ENCODE data around the gene DNM3.

DNM3 gene

DNA sequence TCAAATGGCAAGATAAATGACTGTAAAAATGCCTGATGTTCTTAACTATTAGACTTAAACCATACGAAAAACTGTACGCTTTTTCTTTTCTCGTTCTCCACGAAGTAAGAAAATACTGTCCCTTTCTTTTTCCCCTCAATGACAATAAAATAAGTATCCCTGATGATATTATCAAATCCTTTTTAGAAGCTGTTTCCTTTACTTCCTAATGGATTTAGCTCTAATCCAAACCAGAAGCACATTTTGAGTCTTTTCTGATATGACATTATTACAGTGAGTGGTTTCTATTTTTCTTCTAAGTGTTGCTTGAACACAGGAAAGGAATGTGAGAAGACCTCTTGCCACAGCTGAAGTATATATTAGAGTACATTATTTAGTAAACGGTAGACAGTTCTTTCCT lies 32.4 kb downstream of the DNM3 start:
- no peak for FAIRE-seq

DNA sequence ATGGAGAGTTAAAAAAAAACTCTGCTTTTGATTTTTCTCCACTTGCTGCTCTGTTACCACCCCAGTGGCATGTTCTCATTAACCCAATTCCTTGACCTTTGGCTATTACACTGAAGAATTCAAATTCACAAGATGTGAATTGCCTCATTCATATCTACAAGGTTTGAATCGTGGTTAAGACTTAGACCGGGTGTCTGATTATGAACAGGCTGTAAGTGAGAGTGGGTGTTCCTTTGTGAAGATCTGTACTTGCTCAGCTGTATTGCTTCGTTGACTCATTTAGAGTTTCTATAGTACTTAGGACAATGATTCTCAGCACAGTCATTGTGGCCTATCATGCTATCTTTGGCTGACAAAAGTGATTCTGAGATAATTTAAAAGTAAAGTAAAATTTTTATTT lies 36.4 kb downstream of the DNM3 start:
- FAIRE-seq: no peak

DNA sequence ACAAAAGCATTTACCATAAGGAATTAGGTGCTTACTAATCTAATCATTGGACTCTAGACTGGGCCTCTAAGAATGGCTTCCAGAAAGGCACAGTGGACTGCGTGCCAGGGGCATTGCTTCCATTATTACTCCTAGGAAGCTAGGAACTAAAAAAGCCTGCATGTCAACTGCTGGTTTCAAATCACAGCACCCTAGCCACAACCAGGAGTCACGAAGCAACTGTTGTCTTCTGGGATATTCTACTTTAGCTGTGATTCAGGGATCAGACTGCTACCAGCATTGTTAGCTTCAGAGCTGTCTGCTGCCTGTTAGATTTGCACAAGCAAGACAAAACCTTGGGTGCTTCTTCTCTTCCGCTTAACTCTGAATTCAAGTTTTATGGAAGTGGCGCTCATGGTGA lies 38.3 kb downstream of the DNM3 start:
- FAIRE-seq: no peak

DNA sequence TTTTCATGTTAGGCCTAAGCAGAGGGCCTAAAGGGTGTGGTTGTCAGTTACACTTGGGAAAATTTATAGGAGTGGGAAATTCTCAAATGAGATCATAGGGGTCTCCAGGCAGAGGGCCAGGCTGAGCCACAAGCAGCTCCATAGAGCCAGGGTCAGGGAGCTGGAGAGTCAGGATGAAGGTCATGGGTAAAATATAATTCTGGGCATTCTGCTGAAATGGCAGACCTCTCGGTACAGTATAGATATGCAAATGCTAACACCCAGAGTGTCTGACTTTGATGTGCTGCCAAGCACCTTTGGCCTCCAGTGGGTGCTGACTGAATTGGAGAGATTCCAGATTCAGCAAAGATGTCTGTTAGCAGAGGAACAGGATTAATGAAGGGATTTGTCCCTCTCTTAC lies 40.1 kb downstream of the DNM3 start:
- no peak for FAIRE-seq

DNA sequence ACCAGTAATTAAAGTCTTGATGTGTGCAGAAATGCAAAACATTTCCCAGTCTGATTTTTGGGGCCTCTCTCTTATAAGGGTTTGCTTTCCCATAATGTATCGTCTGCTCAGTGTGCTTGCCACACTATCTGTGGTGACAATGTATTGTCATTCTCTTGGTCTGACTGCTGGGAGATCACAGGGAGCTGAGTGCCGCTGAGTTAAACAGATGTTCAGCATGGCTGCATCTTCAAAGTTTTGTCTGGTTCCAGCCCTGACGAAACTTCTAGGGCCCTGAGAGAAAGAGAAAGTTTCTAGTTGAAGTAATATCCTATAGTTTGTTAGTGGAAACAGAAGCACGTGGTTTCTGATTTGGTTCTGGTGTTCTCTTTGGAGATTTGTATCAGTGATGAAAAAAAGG lies 42.6 kb downstream of the DNM3 start:
- FAIRE-seq: no peak

DNA sequence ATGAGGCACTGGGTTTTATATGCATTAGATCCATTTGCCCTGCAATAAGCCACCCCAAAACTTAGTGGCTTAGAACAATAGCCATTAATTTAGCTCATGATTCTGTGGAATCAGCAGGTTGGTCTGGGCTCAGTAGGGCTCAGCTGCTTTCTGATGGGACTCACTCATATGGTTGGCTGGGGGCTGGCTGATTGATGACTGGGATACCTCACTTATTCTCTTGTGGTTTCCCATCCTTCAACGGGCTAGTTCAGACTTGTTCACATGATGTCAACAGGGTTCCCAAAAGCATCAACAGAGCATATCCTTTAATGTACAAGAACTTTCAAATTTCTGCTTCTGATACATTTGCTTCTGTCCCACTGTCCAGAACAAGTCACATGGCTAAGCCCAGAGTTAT lies 43.2 kb downstream of the DNM3 start:
- FAIRE-seq: no peak

DNA sequence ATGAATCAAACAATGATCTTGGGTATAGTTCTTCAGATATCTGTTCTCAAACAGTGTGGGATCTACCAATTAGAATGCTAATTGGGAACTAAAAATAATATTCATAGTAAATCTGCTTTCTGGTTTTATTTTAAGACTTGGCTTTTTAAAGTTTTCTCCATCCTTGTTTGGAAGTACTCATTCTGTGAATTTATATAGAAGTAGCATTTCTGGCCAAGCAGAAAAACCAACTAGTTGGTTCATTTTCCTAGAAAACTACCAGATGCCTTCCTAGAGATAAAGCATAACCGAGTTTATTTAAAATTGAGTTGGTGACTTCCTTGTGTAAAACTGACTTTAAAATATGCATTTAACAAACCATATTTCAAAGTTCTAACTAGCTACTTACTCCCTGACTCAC lies 48.8 kb downstream of the DNM3 start:
- FAIRE-seq: no peak

DNA sequence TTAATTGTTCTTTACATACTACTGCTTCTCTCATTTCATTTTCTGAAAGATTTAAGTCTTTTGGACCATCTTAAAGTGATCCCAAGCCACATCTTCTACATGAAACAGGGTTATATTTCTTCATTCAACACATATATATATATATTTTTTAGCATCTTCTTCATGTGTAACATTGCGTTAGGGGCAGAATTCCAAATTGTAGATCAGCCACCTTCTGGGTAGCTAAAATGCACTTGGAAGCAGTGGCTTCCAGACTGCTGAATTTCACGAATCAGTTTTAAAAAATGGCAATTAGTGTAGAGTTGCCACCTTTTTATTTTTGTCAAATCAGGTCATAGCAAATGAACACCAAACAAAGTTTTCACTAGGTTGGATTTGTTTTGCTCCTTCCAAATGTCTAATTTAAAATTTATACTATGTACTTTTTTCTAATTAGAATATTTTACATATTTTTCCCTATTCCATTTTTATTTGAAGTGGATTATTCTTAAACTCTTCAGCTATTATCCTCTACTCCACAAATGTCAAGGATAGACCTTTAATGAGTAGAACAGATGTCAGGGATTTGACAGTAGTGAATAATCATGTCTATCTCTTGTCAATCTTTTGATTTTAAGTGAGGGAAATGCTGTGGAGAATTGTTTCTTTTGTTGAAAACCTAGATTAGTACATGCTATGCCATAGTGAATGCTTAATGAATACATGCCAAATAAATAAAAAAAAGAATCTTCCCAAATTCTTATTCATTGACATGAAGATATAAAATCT lies 55.8 kb downstream of the DNM3 start:
- FAIRE-seq: no peak

DNA sequence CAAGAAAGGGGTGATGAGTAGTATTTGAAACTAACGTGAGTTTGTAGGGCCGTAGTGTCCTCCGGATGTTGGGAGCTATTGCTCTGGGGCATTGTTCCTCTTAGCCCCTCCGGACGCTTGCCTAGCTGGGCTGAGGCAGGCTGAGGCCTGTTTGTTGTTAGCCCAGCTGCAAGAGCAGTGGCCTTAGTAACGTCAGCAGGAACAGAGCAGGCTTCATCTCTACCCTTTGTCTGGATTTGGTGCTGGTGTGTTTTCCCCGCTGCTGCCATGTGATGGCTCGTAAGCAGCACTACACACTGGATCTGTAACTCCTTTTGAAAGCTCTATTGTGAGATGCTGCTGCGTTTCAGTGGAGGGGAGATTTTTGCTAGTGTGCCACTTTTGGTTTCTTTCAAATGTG lies 57.6 kb downstream of the DNM3 start:
- no peak for FAIRE-seq

DNA sequence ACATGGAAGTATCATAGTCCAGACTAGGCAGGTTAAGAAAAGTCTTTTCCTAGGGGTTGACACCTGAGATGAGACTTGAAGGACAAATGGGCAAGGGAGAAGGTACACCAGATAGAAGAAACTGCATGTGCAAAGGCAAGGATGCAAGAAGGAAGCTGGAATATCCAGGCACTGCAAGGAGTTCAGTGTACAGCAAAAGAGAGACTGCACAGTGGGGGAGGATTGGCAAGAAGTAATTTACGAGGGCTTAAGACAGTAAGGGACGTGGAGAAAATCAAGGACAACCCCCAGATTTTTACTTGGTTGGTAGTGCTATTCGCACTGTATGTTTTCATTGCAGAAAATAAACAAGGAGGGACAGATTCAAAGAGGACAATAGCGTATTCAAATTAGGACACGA lies 58.5 kb downstream of the DNM3 start:
- no peak for FAIRE-seq

DNA sequence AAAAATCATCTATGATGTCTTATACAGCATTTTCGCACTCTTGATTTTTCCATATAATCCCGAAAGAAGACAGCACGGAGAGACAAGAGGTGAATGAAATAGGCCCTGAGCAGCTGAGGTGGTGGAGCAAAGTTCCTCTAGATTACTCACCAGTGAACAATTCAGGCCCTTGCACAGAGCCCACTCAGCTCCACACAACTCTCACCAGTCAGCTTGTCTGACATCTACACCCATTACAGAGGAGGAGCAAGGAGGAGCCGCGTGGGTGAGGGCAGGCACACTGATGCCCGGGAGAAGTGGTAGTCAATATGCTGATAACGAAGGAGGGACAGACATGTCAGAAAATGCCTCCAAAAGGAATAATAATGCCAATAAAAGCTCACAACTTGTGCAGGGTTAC lies 59.9 kb downstream of the DNM3 start:
- no peak for FAIRE-seq

DNA sequence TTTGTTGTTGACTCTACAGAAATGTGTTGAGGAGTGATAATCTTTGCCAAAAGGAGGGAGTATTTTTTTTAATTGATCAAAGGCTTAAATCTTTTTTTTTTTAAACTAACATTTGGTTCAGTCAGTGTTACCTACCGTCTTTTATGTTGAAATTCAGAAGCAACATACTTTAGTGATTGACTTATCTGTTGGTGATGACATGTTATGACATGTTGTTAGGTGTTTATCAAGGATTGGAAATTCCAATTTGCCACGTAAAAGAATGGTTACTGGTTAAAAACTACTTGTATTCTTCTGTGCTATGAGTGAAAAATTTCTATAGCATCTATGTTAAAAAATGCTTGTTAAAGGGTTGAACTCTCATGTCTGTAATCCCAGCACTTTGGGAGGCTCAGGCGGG lies 61.2 kb downstream of the DNM3 start:
- FAIRE-seq: no peak

DNA sequence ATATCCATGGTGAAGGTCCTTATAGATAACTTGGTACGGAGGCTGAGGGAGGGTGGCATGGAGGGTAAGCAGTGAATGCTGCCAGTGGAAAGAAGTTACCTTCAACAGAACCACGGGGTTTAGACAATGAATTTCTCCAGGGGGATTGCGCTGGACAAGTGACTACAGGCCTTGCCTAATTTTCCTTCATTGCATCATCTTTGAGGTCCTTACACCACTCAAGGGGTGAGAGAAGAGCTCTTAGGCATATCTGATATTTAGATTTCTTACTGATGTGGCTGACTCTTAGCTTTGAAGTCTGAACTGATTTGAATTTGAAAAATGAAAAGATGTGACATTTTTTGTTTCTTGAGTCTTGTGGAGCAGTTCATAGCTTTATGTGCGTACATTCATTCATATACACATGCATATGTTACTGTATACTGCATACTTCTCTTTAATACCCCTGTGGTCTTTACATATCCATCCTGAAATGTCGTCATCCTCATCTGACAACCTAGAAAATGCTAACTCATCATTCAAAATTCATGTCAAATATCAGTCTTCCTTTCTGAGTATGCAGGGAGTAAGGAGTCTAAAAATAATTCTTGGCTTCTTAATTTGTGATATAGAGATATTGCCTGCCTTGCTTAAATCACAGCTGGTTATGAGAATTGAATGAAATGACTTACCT lies 63.6 kb downstream of the DNM3 start:
- no peak for FAIRE-seq

DNA sequence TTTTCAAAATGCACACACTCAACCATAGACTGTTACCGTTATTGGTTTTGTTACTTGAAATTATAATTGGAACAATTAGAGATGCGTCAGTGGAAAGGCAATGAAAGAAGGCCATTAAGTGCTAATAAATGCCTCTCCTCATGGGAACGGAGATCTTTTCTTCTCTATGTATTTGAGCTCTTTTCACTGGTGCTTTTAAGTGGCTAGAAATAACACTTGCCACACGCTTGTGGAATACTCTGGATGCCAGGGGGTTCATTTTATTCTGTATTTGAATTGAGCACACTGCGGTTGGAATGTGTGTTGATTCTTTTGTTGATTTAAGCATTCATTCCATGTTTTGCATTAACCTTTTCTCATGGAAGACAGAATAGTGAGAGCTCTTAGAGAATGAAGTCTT lies 68.4 kb downstream of the DNM3 start:
- no peak for FAIRE-seq

DNA sequence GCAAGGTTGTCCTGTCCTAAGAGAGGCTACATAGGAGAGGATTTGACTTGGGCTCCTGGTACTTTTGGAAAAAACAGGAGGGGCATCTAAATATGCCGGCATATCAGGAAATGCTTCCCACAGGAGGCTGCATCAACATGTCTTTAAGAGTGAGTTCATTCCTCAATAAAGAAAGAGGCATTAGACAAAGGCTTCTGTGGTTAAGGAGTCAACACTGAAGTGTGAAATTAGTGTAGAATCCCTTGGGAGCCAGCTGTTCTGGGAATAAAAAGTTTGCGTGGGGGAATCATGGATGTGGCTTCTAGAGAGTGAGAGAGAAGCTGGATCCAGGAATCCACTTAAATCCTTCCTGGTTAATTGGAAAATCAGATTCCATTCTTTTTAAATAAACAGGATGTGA lies 69.5 kb downstream of the DNM3 start:
- no peak for FAIRE-seq

DNA sequence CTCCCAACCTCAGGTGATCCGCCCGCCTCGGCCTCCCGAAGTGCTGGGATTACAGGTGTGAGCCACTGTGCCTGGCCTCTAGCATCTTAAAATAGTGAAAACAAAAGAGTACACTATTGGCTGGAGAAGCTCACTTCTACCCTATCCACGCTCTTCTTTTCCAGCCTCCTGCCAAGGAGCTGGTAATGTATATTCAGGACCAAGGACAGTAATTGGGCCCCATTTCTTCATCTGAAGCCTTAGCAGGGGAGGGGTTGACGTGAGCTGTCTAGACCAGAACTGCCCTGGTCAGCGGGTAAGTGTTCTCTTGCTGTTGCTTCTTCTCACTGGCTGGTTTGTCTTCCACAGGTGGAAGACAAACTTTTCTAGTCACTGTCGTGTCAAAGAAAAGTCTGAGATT lies 70.2 kb downstream of the DNM3 start:
- no peak for FAIRE-seq

DNA sequence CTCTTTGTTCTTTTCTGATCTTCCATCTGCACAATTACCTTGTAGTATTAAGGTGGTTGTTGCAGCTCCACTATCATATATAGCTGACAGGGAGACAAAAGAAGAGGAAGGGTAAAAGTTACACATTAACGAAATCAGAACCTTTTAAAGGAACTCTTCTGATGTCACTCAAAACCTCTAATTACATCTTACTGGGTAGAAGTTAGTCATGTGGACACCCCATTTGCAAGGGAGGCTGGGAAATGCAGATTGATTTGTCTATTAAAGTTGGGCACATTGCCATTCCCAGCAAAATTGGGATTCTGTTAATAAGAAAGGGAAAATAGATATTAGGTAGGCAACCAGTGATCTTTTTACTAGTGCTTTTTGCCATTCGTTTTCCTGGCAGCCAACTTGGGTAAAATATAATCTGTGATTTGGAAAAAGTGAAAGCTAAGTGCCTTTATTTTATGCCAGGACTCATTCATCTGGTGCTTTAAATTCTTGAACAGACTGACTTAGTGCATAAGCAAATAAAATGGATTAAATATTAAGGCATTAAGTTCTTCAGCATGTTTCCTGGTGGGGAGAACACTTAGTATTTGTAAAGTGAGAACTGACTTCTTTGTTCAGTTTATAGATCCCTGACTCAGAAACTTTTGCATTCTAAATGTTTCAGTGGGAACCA lies 71.3 kb downstream of the DNM3 start:
- FAIRE-seq: no peak

DNA sequence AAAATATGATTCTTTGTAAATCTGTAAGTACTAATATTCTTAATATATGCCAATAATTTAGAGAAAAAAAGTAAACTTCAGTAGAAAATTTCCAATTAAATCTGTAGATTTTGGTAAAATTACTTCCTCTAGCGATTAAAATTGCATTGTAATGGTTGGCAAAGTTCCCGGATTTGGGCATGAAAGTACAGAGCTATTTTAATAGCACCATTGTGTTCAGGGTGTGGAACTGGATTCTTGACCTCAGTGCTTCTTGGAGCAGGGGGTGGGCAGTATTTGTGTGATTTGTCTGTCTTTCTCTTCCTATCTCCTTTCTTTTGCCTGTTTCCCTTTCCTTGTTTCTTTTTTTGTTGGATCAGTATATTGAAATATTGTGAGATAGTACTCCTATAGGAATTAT lies 72.1 kb downstream of the DNM3 start:
- FAIRE-seq: no peak

DNA sequence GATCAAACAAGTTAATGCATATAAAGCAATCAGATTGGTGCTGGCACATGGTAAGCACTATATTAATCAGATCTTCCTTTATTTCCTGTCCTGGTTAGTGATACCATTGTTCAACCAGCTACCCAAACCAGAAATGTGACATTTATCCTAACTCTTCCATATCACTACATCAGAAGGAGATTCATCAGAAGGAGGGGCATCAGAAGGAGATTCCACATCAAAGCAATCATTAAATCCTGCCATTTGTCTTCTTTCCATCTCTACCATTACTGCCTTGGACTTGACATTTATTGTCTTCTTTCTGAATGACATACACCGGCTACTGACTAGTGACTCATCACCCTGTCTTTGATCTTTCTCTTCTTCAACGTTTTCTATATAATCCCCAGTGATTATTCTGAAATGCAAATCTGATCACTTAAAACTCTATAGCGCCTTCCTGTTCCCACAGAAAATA lies 75.0 kb downstream of the DNM3 start:
- no peak for FAIRE-seq

DNA sequence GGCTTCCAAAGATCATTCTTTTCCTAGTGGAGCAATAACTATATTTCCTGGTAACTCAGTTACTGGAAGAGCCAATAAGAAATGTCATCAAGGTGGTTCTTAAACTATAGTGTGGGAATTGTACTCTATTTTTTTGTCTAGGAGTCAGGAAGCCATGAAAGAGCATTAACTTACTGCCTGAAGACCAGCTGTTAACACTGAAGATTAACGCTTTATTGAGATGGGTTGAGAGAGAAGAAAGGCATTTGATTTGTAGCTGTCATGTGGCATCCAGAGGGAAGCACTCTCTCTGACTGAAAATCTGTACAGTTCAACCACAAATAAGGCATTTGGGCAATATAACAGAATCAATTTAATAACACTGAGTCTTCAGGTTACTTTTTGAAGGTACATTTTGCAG lies 76.0 kb downstream of the DNM3 start:
- no peak for FAIRE-seq

DNA sequence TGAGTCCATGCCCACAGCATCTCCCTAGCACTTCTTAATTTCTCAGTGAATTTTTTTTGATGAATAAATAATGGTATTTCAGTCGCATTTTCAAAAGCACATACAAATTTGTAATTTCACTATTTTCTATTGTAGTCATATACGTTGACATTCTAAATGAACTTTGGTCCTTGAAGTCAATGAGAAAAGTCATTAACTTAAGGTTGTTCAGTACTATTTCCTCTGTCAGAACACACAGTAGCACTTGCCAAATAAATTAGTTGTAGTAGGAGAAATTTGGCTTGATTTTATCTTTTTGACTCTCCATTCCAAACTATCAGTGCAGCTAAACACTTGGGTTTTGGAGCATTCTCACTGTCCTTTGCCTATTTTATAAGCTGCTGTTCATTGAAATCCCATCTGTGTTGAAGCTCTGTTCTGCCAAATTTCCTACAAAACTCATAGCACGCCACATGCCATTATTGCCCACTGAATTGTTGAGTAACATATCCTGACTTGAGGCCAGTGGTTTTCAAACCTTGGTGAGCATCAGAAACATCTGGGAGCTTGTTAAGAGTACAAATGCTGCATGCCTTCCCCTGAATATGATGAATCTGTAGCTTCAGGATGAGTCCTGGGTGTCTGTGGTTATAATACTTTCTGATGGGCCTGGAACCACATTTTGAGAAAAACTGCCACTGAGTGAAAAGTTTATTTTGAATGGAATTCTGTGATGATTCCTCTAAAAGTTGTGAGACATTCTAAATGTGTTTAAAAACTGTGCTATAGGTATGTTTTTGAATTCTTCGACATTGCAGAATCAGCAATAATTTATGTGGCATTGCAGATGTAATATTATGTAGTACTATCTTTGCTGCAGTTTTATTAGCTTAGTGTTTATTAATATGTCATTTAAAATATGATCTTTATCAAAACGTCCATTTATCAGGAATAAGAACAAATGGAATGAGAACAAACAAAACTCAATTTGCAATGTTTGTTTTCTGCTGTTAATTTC lies 78.9 kb downstream of the DNM3 start:
- FAIRE-seq: no peak

DNA sequence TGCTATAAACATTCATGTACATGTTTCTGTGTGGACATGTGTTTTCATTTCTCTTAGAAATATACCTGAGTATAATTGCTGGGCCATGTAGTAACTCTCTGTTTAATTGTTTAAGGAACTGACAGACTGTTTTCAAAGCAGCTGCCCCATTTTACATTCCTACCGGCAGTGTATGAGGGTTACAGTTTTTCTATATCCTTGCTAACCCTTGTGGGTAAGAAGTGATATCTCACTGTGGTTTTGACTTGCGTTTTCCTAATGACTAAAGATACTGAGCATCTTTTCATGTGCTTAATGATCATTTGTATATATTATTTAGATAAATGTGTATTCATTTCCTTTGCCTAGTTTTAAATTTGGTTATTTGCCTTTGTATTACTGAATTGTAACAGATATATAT lies 81.7 kb downstream of the DNM3 start:
- FAIRE-seq: no peak

DNA sequence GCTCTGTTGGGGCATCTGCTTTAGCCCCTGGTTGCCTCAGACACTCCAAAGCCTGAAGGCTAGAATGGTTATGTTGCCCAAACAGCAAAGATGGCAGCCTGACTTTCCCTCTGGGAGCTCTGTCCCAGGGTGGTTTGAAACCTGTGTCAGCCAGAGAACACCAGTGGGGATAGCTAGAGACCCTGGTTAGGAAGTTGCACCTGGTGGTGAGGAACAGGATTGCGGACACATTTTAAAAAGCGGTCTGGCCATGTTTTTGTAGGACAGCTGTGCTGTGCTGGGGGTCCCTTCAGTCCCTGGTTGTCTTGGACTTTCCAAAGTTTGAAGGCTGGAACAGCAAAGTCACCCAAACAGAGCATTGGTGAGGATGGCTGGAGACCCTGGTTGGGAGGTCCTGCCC lies 87.8 kb downstream of the DNM3 start:
- no peak for FAIRE-seq

All from G401.6 (cell line).